Measurements from ENCODE around the gene THBD. TPM values are rescaled to one million over a fixed set of nuclear protein-coding genes. Genes with fewer than 3 reads are reported as not detected.
A peak's percentile ranks its signal among the peaks of the same experiment; 100 is the strongest.

Gene THBD
- total and polyA plus RNA-seq, 2 of the 4 experiments (the other 2 are of a cell fraction) = 0.07 TPM; not detected in 1

- 0 out of 2 replicates have a peak, but pooled peaks cover 2% of the 10 kb centered on the region for H3K9me1 ChIP-seq (ENCODE audit: insufficient read depth, low read length)
- H3K27ac ChIP-seq (ENCODE audit: insufficient read depth, low read length) = no peak overlapping the region
- H3K36me3 ChIP-seq (ENCODE audit: control insufficient read depth, insufficient read depth, low read length) = no peaks in the 10 kb centered on the region
- H3K9ac ChIP-seq (ENCODE audit: low read depth, low read length) = no peak overlapping the region
- H2BK20ac ChIP-seq (ENCODE audit: low read depth, low read length) = no peak overlapping the region
- no TSS peak for BruUV-seq (replicated peaks)
- H4K91ac ChIP-seq (ENCODE audit: insufficient read depth, low read depth, low read length) = no peak overlapping the region
- POLR2A ChIA-PET (ENCODE audit: unreplicated experiment) = no interaction called here
- intact Hi-C loops (cut with micrococcal nuclease) (no loop called here), in situ Hi-C loops (cut with MboI; ENCODE audit: low sequenced_read_pairs) (loop anchor here (10.0 kb wide), 1 partner anchor 287 kb away; no protein-coding TSS in a partner anchor), dilution Hi-C loops (cut with HindIII; ENCODE audit: low sequenced_read_pairs, unreplicated experiment) (no loop called here)
- no peaks in the 10 kb centered on the region for H3K9me3 ChIP-seq (ENCODE audit: control insufficient read depth, insufficient read depth, low read length)
- H3K4me3 ChIP-seq (ENCODE audit: insufficient read depth, low read depth, low read length) = no peak overlapping the region
- no peak overlapping the region for H3K14ac ChIP-seq (replicated peaks; ENCODE audit: low read depth, low read length)
- H2AK9ac ChIP-seq (replicated peaks; ENCODE audit: low read depth, low read length, poor library complexity) = no peak overlapping the region
- no peaks in the 10 kb centered on the region for H4K20me1 ChIP-seq (ENCODE audit: insufficient read depth, low read length)
- no peak overlapping the region for H2BK15ac ChIP-seq (ENCODE audit: low read depth, low read length)
- H3K27me3 ChIP-seq (ENCODE audit: control insufficient read depth, insufficient read depth, low read length) = peaks cover 17% of the 10 kb centered on the region
- H3K4me2 ChIP-seq (ENCODE audit: low read depth, low read length) = no peak overlapping the region
- no peak overlapping the region for H3K18ac ChIP-seq (ENCODE audit: low read depth, low read length)
- no peak for TF ChIP-seq USF2 (IDR thresholded peaks at IDR 0.05; ENCODE audit: low read depth, low read length)
- no peak for TF ChIP-seq RFX5 (IDR thresholded peaks at IDR 0.05; ENCODE audit: low read depth, low read length)
- TF ChIP-seq RCOR1 (IDR thresholded peaks at IDR 0.05; ENCODE audit: insufficient replicate concordance, low read length) = no peak
- TF ChIP-seq NFE2L2 (IDR thresholded peaks at IDR 0.05; ENCODE audit: low read depth, low read length) = no peak
- TF ChIP-seq POLR2A (IDR thresholded peaks at IDR 0.05; ENCODE audit: low read depth, low read length) = no peak
- no peak for TF ChIP-seq CEBPB (IDR thresholded peaks at IDR 0.05; ENCODE audit: low read depth, low read length)
- no peak for TF ChIP-seq MAZ (IDR thresholded peaks at IDR 0.05; ENCODE audit: borderline replicate concordance, low read depth, low read length)
- no peak for TF ChIP-seq MXI1 (IDR thresholded peaks at IDR 0.05; ENCODE audit: borderline replicate concordance, low read depth, low read length)
- TF ChIP-seq CTCF (conservative IDR thresholded peaks at IDR 0.05; ENCODE audit: low read depth, low read length) = 0 out of 2 replicates have a peak, but pooled peaks have one; percentile 1
- no peak overlapping the region for H4K5ac ChIP-seq (ENCODE audit: low read depth, low read length)
- H3K4me1 ChIP-seq (ENCODE audit: control insufficient read depth, insufficient read depth, low read length) = peaks cover 10% of the 10 kb centered on the region; the same call in 1 of the 2 replicates
- no peak overlapping the region for H4K8ac ChIP-seq (ENCODE audit: low read depth in 2 of 2, low read length in 2 of 2)
- WGBS, 2 experiments (ENCODE audit: extremely low coverage in 2 of 2, insufficient read length in 1 of 2) = no CpG with 5 or more reads among the region's 1 CpG
- H3K4ac ChIP-seq (ENCODE audit: low read depth, low read length) = no peak overlapping the region
- H2BK120ac ChIP-seq (ENCODE audit: low read depth, low read length) = no peak overlapping the region
- no peak overlapping the region for H3K23ac ChIP-seq (ENCODE audit: low read depth, low read length)
- no peaks in the 10 kb centered on the region for H3K79me1 ChIP-seq (ENCODE audit: low read depth in 1 of 2, low read length in 2 of 2)
- no peak overlapping the region for H2AFZ ChIP-seq (replicated peaks; ENCODE audit: low read length, poor library complexity)
- CTCF ChIA-PET = no interaction called here
- no peak overlapping the region for H2BK5ac ChIP-seq (ENCODE audit: low read depth, low read length, poor library complexity, severe bottlenecking)
- ATAC-seq (ENCODE audit: low read depth) (no peak), DNase-seq (no peak)
- no peak overlapping the region for H2AK5ac ChIP-seq (ENCODE audit: low read depth, low read length)
- no peak overlapping the region for H3K56ac ChIP-seq (ENCODE audit: extremely low read depth, insufficient read depth, low read length)
Measured at GRCh38 chr20:23058240-23058639, 8.8 kb upstream of the THBD start.
